Activated CD8-positive, alpha-beta T cell treated with anti-CD3 and anti-CD28 coated beads for 36 hours (primary cell): ENCODE measurements around the gene ACSL5. TPM values are rescaled to one million over a fixed set of nuclear protein-coding genes. Genes with fewer than 3 reads are reported as not detected.

Experiments used
- ATAC-seq: fragments of 200-7000 bp; cut with Tn5 transposase; one replicate; pipeline ENCODE4 v1.10.0; 2021; ENCODE audit warnings: mild to moderate bottlenecking, moderate library complexity
- CTCF ChIA-PET: fragments of 350-600 bp; sonication (Branson Sonifier 250); formaldehyde crosslinking; loops from one replicate; lab custom pipeline; 2021; ENCODE audit warnings: antibody characterized with exemption; lab: Charles Lee
- POLR2A ChIA-PET: fragments of 350-600 bp; sonication (Branson Sonifier 250); formaldehyde crosslinking; loops from one replicate; lab custom pipeline; 2021; ENCODE audit warnings: antibody characterized with exemption; lab: Charles Lee
- DNase-seq: peaks from one replicate; pipeline ENCODE4 v3.0.0-alpha.2; 2020
- H3K27ac Mint-ChIP-seq: one replicate; pipeline ENCODE4 v1.8.0; 2021; ENCODE audit warnings: mild to moderate bottlenecking, mixed read lengths
- H3K27me3 Mint-ChIP-seq: one replicate; pipeline ENCODE4 v1.8.0; 2021; ENCODE audit warnings: mixed read lengths
- H3K36me3 Mint-ChIP-seq: one replicate; pipeline ENCODE4 v1.8.0; 2021; ENCODE audit warnings: low read depth, mixed read lengths
- H3K4me1 Mint-ChIP-seq: one replicate; pipeline ENCODE4 v1.8.0; 2021; ENCODE audit warnings: low read depth, mixed read lengths
- H3K4me3 Mint-ChIP-seq: one replicate; pipeline ENCODE4 v1.8.0; 2021; ENCODE audit warnings: mild to moderate bottlenecking, moderate library complexity, mixed read lengths
- H3K9me3 Mint-ChIP-seq: one replicate; pipeline ENCODE4 v1.8.0; 2021; ENCODE audit warnings: mixed read lengths
- intact Hi-C: fragments of 100-400 bp; cut with micrococcal nuclease; formaldehyde crosslinking; loops from one replicate; pipeline ENCODE4 v1.10.0; 2022
- total RNA-seq, 2 experiments: library from RNA; stranded (reverse); gene quantifications; one replicate each; pipeline ENCODE4 v1.2.3, GENCODE V29; 2021
- TF ChIP-seq, protein P1 (sequence below): fragments of 200-600 bp; IDR thresholded peaks from one replicate; pipeline ENCODE4 v1.8.0; 2022; ENCODE audit warnings: antibody characterized with exemption, mild to moderate bottlenecking

ACSL5 gene
- total RNA-seq, 2 experiments from 2014 or later: 33.7 to 34.1 TPM

DNA sequence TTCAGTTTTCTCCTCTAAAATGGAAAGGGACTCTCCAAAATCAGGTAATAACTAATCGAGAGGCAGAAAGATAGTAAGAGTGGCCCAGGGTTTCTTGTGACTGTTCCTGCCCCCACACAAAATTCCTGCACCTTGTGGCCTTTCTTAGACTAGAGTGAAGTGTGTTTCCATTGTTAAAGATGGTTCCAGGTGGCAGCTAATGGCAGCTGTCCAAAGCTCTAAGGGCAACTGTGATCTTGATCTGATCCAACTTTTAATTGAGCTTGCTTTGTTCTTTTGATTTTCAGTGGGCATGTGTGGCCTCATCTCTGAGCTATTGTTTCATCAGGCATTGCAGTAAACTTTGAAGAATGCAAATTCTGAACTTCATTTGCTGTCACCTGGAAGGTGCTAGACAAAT lies 19.4 kb downstream of the ACSL5 start:
- ChIA-PET CTCF (no interaction called here), POLR2A (no interaction called here)
- TF ChIP-seq, protein P1, sequence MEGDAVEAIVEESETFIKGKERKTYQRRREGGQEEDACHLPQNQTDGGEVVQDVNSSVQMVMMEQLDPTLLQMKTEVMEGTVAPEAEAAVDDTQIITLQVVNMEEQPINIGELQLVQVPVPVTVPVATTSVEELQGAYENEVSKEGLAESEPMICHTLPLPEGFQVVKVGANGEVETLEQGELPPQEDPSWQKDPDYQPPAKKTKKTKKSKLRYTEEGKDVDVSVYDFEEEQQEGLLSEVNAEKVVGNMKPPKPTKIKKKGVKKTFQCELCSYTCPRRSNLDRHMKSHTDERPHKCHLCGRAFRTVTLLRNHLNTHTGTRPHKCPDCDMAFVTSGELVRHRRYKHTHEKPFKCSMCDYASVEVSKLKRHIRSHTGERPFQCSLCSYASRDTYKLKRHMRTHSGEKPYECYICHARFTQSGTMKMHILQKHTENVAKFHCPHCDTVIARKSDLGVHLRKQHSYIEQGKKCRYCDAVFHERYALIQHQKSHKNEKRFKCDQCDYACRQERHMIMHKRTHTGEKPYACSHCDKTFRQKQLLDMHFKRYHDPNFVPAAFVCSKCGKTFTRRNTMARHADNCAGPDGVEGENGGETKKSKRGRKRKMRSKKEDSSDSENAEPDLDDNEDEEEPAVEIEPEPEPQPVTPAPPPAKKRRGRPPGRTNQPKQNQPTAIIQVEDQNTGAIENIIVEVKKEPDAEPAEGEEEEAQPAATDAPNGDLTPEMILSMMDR: no peak
- Mint-ChIP-seq H3K27me3 (no peaks in the 10 kb centered on the region), H3K27ac (no peak overlapping the region), H3K9me3 (no peaks in the 10 kb centered on the region), H3K36me3 (peaks cover 16% of the 10 kb centered on the region), H3K4me3 (no peak overlapping the region), H3K4me1 (peaks cover 34% of the 10 kb centered on the region)
- no peak for ATAC-seq
- intact Hi-C loops: no loop called here
- no peak for DNase-seq

DNA sequence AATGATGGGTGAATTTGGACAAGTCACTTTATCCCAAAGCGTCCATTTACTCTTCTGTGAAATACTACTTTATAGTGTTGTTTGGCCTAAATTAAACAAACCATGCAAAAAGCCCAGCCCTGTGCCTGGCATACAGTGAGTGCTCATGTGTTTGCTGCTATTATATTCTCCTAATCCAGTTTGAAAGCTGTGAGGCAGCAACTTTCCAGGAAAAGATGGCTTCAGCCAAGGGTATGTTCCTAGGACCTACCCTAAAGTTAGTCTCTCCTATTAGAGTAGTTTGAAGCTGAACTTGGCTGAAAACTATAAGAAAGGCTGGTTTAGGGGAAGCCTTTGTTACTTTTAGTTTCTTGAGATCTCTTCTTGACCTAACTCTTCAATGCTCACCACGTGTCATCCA lies 19.9 kb downstream of the ACSL5 start:
- Mint-ChIP-seq H3K36me3 (peaks cover 15% of the 10 kb centered on the region), H3K4me3 (no peak overlapping the region), H3K27me3 (no peaks in the 10 kb centered on the region), H3K4me1 (peaks cover 30% of the 10 kb centered on the region), H3K9me3 (no peaks in the 10 kb centered on the region), H3K27ac (peak overlapping the region; percentile 21)
- ATAC-seq (no peak), DNase-seq (no peak)
- POLR2A ChIA-PET: no interaction called here
- TF ChIP-seq, protein P1: no peak
- intact Hi-C loops: no loop called here
- CTCF ChIA-PET: no interaction called here

DNA sequence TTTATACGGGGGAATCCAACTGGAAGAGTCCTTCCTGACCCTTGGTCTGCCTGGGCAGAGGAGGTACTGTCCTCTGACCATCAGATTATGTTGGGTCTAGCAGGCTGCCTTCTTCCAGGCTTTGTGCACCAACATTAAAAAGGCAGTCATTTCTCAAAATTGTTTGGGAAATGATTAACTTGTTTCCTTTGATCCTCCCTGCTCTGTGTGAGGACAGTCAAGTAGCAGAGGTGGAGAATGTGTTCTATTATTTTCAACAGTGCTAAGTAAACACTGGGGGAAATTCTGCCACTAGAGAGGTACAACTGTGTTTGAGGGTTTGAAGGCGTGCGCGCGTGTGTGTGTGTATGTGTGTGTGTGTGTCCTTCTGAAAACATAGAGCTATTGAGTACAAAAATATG lies 20.6 kb downstream of the ACSL5 start:
- ChIA-PET CTCF (interaction anchor here (1.0 kb wide), 1 partner anchor 41 kb away, joined by 3 read pairs; no protein-coding TSS in a partner anchor), POLR2A (interaction anchor here (1.9 kb wide), 1 partner anchor 18 kb away, joined by 5 read pairs; no protein-coding TSS in a partner anchor)
- intact Hi-C loops: no loop called here
- Mint-ChIP-seq H3K4me3 (no peak overlapping the region), H3K27me3 (no peaks in the 10 kb centered on the region), H3K9me3 (no peaks in the 10 kb centered on the region), H3K4me1 (peaks cover 23% of the 10 kb centered on the region), H3K36me3 (peaks cover 15% of the 10 kb centered on the region), H3K27ac (peak overlapping the region; percentile 21)
- no peak for DNase-seq
- ATAC-seq: no peak
- TF ChIP-seq, protein P1: no peak

DNA sequence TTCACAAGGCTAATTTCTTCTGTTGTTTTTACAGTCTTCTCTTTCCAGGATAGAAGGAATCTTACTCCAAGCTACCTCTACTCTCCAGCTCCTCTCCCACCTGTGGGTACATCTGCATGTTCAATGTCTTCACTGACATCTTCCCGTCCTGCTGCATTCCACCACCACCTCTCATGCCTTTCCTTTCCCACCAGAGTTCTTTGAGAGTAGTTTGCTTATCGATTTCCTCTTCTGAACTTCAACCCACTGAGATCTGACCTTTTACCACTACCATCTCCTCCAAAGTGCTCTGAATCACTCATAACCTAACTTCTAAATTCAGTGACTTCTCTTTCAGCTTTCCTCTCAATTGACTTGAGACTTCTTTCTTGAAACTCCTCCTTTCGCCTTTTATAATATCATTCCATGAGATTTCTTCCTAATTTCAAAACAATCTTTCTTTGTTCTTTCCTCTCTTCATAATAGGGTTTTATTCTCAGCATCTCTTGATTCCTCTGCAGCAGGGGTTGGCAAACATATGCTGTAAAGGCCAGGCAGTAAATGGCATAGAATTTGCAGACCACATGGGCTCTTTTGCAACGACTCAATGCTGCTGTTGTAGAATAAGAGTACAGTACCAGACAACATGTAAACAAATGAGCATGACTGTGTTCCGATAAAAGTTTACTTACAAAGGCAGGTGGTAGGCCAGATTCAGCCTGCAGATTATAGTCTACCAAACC lies 22.1 kb downstream of the ACSL5 start:
- peaks cover 17% of the 10 kb centered on the region for H3K36me3 Mint-ChIP-seq
- H3K4me1 Mint-ChIP-seq: peaks cover 14% of the 10 kb centered on the region
- H3K9me3 Mint-ChIP-seq: no peaks in the 10 kb centered on the region
- ChIA-PET POLR2A (interaction anchor here (0.5 to 1.9 kb wide), 4 partner anchors 14 to 50 kb away, joined by 3 to 5 read pairs (median 3); no protein-coding TSS in a partner anchor), CTCF (no interaction called here)
- DNase-seq (no peak), ATAC-seq (no peak)
- intact Hi-C loops: no loop called here
- H3K27ac Mint-ChIP-seq: no peak overlapping the region
- H3K4me3 Mint-ChIP-seq: no peak overlapping the region
- no peaks in the 10 kb centered on the region for H3K27me3 Mint-ChIP-seq
- TF ChIP-seq, protein P1: no peak

DNA sequence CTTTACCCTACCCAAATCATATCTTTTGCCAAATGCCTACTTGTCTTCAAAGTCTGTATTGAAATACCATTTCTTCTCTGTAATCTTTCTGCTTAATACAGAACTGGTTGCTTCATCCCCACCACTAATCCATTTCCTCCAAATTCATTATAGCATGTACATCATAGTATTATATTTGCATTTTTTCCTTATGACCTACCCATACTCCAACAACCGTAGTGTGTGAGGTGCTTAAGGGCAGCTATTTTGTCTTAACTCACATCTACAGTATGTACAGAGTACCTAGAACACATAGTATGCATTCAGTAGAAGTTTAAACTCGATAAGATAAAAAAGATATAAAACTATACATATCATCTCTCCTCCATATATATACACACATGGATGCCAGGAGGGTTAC lies 23.7 kb downstream of the ACSL5 start:
- DNase-seq (no peak), ATAC-seq (no peak)
- TF ChIP-seq, protein P1: no peak
- no peak overlapping the region for H3K4me3 Mint-ChIP-seq
- H3K27me3 Mint-ChIP-seq: no peaks in the 10 kb centered on the region
- H3K27ac Mint-ChIP-seq: no peak overlapping the region
- peaks cover 22% of the 10 kb centered on the region for H3K36me3 Mint-ChIP-seq
- peaks cover 8% of the 10 kb centered on the region for H3K4me1 Mint-ChIP-seq
- H3K9me3 Mint-ChIP-seq: no peaks in the 10 kb centered on the region
- ChIA-PET CTCF (no interaction called here), POLR2A (no interaction called here)
- intact Hi-C loops: no loop called here
